AG10803 (cell line): ENCODE data around the gene DPH2.
A peak's percentile ranks its signal among the peaks of the same experiment; 100 is the strongest.

Experiments
- DNase-seq: peaks from one replicate; pipeline ENCODE4 v3.0.0; 2010; ENCODE audit warnings: low read depth
- H3K4me3 ChIP-seq: 2 replicates; pipeline ENCODE4 v1.5.1; 2011; ENCODE audit warnings: mild to moderate bottlenecking, low read length, control low read depth
- TF ChIP-seq, protein P1 (sequence below): conservative IDR thresholded peaks from 2 replicates; pipeline ENCODE4 v1.5.1; 2011; ENCODE audit warnings: mild to moderate bottlenecking, low read length, control low read depth, inconsistent platforms

DPH2 gene

DNA sequence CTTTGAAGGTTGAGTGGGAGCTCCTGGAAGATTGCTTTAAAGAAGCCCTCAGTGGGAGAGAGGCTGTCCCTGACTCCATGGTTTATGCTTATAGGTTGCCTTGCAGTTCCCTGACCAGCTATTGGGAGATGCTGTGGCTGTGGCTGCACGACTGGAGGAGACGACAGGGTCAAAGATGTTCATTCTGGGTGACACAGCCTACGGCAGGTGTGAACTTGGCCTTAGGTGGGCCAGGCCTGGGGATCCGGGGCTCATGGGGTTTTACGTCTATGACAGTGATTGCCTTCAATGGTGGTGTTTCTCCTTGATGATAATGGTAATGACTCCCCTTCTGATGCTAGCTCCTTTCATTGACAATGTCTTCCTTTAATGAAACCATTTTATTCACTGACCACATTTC, 692 bp downstream of the DPH2 start:
- no peak for DNase-seq
- TF ChIP-seq, protein P1, sequence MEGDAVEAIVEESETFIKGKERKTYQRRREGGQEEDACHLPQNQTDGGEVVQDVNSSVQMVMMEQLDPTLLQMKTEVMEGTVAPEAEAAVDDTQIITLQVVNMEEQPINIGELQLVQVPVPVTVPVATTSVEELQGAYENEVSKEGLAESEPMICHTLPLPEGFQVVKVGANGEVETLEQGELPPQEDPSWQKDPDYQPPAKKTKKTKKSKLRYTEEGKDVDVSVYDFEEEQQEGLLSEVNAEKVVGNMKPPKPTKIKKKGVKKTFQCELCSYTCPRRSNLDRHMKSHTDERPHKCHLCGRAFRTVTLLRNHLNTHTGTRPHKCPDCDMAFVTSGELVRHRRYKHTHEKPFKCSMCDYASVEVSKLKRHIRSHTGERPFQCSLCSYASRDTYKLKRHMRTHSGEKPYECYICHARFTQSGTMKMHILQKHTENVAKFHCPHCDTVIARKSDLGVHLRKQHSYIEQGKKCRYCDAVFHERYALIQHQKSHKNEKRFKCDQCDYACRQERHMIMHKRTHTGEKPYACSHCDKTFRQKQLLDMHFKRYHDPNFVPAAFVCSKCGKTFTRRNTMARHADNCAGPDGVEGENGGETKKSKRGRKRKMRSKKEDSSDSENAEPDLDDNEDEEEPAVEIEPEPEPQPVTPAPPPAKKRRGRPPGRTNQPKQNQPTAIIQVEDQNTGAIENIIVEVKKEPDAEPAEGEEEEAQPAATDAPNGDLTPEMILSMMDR, result no peak
- H3K4me3 ChIP-seq, result peak overlapping the region; percentile 99

- H3K4me3 ChIP-seq, result peak overlapping the region; percentile 99
- TF ChIP-seq, protein P1, result no peak
- DNase-seq, result no peak
Observed at GRCh38 chr1:43970911-43971310, 1.1 kb downstream of the DPH2 start.

DNA sequence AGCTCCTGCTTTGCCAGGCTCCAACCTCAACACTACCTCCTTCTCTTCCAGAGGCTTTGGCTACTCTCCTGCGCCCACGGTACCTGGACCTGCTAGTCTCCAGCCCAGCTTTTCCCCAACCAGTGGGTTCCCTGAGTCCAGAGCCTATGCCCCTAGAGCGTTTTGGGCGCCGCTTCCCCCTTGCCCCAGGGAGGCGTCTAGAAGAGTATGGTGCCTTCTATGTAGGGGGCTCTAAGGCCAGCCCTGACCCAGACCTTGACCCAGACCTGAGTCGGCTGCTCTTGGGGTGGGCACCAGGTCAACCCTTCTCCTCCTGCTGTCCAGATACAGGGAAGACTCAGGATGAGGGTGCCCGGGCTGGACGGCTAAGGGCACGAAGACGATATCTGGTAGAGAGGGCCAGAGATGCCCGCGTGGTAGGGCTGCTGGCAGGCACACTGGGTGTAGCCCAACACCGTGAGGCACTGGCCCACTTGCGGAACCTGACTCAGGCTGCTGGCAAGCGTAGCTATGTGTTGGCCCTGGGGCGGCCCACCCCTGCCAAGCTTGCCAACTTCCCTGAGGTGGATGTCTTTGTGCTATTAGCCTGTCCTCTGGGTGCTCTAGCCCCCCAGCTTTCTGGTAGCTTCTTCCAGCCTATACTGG, 1.6 kb downstream of the DPH2 start:
- TF ChIP-seq, protein P1, result no peak
- H3K4me3 ChIP-seq, result no peak overlapping the region
- no peak for DNase-seq

DNA sequence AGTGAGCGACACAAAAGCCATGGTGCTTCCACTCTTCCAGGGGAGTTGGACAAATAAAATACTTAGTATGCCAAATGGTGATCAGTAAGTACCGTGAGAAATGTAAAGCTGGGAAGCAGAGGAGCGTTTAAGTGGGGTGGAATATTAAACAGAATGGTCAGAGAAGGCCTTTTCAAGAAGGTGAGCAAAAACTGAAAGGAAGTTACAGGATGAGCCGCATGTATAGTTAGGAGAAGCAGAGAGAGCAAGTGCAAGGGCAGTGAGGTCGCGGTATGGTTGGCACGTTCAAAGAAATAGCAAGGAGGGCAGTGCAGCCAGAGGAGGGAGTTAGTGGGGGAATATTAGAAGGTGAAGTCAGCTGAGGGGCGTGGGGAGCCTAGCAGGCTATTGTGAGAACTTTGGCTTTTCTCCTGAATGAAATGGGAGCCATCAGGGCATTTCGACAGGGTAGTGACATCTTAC, 4.2 kb downstream of the DPH2 start:
- peak; percentile 21 for DNase-seq
- TF ChIP-seq, protein P1, result no peak
- H3K4me3 ChIP-seq, result peak overlapping the region; percentile 90

DNA sequence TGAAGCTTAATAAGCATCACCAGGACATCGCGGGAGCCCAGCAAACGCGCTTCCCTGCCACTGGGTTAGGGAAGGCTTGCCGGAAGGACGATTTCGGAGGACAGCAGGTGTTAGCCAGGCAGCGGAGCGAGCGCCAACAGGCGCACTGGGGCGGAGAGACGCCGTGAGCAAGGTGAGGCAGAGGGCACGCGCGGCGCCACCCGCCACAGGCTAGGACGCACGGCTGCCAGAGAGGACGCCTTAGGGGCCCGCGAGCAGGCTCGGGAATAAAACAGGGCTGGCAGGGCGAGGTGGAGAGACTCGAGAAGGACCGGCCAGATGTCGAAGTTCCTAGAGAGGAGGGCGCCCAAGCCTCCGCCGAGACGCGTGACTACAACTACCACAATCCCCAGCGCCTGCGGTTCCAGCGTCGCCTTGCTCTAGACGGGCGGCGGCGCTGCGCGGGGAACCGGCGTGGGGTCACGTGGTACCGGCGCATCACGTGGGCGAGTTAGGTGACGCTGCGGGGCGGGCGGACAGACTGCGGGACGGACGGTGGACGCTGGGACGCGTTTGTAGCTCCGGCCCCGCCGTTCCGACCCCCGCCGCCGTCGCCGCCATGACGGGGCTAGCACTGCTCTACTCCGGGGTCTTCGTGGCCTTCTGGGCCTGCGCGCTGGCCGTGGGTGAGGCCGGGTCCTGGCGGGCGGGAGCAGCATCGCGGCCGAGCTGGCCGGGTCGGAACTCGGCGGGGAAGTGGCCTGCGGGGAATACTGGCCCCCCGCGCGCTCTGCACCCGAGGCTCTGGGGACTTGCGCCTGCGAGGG, 4.8 kb downstream of the DPH2 start, which contains the start of gene ATP6V0B:
Gene ATP6V0B (plus strand): TSS at position 518 of the 806 bp plus-strand sequence. CDS start 81 bp downstream, at position 599.
- TF ChIP-seq, protein P1, result peak; percentile 14; the same call in 1 of the 2 replicates
- peak; percentile 90 for DNase-seq
- peak within 1 kb of the TSS; percentile 90 for H3K4me3 ChIP-seq

GRCh38 chr1:43975249-43975961, 5.6 kb downstream of the DPH2 start:
- DNase-seq, result peak; percentile 17
- TF ChIP-seq, protein P1, result no peak

More at GRCh38 chr1:43975249-43975961, 5.6 kb downstream of the DPH2 start:
- H3K4me3 ChIP-seq, result peak overlapping the region; percentile 90
